Right lobe of liver (tissue), 4 donors: ENCODE measurements around the gene TMTC1.

ENCODE experiments used
- POLR2A ChIP-seq: fragments of 450-650 bp; IDR thresholded peaks from one replicate; pipeline ENCODE4 v1.6.1; 2017; ENCODE audit warnings: antibody characterized with exemption, mild to moderate bottlenecking
- TF ChIP-seq, protein P1 (sequence below), 4 donors: fragments of 200-600 bp in 3 of 4; fragments of 450-650 bp in 1 of 4; IDR thresholded peaks; one replicate each; pipeline versions ENCODE4 v1.5.1 to v1.8.0; 2016 to 2022; ENCODE audit warnings: antibody characterized with exemption in 4 of 4, mild to moderate bottlenecking in 2 of 4
- donor health status: DM: no; HTN: no; CAD: no.
- donor health status: DM: no; HTN: no; CAD: no.
- donor health status: DM: no; HTN: yes; CAD: no.

GRCh38 chr12:29743801-29744200 lies 39.9 kb downstream of the TMTC1 start:
- TF ChIP-seq, protein P1, sequence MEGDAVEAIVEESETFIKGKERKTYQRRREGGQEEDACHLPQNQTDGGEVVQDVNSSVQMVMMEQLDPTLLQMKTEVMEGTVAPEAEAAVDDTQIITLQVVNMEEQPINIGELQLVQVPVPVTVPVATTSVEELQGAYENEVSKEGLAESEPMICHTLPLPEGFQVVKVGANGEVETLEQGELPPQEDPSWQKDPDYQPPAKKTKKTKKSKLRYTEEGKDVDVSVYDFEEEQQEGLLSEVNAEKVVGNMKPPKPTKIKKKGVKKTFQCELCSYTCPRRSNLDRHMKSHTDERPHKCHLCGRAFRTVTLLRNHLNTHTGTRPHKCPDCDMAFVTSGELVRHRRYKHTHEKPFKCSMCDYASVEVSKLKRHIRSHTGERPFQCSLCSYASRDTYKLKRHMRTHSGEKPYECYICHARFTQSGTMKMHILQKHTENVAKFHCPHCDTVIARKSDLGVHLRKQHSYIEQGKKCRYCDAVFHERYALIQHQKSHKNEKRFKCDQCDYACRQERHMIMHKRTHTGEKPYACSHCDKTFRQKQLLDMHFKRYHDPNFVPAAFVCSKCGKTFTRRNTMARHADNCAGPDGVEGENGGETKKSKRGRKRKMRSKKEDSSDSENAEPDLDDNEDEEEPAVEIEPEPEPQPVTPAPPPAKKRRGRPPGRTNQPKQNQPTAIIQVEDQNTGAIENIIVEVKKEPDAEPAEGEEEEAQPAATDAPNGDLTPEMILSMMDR (IDR thresholded peaks at IDR 0.05), result no peak
- no peak for TF ChIP-seq POLR2A
